ENCODE measurements around the gene NHLRC4.

DNA sequence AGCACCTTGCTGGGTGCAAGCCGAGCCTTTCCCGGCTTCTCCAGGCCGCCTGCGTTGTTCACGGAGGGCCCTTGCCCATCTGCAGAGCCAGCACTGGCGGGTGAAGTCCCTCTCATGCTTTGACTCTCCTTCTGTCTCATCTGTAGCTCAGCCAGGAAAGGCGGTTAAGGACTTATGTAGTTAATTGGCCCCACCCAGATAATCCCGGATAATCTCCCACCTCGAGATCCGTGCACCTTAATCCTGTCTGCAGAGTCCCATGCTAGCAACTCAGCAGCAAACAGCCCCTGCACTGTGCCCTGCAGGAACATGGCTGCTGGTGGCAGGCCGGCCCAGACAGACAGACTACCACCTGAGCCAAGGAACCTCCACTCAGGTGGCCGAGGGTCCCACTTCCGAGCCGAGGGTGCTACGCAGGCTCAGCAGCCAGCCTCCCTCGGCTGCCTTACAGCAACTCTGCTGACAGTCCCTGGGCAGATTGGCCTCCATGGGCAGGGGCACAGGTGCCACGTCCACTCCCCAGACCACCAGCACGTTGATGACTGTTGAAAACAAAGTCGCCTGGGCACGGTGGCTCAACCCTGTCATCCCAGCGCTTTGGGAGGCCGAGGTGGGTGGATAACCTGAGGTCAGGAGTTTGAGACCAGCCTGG lies 40.0 kb downstream of the NHLRC4 start:
- TF ChIP-seq, protein P1, sequence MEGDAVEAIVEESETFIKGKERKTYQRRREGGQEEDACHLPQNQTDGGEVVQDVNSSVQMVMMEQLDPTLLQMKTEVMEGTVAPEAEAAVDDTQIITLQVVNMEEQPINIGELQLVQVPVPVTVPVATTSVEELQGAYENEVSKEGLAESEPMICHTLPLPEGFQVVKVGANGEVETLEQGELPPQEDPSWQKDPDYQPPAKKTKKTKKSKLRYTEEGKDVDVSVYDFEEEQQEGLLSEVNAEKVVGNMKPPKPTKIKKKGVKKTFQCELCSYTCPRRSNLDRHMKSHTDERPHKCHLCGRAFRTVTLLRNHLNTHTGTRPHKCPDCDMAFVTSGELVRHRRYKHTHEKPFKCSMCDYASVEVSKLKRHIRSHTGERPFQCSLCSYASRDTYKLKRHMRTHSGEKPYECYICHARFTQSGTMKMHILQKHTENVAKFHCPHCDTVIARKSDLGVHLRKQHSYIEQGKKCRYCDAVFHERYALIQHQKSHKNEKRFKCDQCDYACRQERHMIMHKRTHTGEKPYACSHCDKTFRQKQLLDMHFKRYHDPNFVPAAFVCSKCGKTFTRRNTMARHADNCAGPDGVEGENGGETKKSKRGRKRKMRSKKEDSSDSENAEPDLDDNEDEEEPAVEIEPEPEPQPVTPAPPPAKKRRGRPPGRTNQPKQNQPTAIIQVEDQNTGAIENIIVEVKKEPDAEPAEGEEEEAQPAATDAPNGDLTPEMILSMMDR (tag by site-specific recombination; IDR thresholded peaks at IDR 0.05), result no peak
- TF ChIP-seq, protein P2, sequence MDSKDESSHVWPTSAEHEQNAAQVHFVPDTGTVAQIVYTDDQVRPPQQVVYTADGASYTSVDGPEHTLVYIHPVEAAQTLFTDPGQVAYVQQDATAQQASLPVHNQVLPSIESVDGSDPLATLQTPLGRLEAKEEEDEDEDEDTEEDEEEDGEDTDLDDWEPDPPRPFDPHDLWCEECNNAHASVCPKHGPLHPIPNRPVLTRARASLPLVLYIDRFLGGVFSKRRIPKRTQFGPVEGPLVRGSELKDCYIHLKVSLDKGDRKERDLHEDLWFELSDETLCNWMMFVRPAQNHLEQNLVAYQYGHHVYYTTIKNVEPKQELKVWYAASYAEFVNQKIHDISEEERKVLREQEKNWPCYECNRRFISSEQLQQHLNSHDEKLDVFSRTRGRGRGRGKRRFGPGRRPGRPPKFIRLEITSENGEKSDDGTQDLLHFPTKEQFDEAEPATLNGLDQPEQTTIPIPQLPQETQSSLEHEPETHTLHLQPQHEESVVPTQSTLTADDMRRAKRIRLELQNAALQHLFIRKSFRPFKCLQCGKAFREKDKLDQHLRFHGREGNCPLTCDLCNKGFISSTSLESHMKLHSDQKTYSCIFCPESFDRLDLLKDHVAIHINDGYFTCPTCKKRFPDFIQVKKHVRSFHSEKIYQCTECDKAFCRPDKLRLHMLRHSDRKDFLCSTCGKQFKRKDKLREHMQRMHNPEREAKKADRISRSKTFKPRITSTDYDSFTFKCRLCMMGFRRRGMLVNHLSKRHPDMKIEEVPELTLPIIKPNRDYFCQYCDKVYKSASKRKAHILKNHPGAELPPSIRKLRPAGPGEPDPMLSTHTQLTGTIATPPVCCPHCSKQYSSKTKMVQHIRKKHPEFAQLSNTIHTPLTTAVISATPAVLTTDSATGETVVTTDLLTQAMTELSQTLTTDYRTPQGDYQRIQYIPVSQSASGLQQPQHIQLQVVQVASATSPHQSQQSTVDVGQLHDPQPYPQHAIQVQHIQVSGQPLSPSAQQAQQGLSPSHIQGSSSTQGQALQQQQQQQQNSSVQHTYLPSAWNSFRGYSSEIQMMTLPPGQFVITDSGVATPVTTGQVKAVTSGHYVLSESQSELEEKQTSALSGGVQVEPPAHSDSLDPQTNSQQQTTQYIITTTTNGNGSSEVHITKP (tag by site-specific recombination; IDR thresholded peaks at IDR 0.05), result no peak
- TF ChIP-seq ZIC2 (tag by site-specific recombination; IDR thresholded peaks at IDR 0.05), result no peak
- TF ChIP-seq ZNF426 (tag by site-specific recombination; IDR thresholded peaks at IDR 0.05), result no peak

All from HEK293 (cell line).